HG02610 (cell line): ENCODE results near the gene KRTAP5-7.
"Not testable (repeated sequence)": the region's sequence is repeated elsewhere in the genome, so short reads cannot be mapped to it uniquely, and the experiment has no call there.

Source experiments
- ATAC-seq: cut with Tn5 transposase; IDR thresholded peaks from one replicate; pipeline ENCODE4 v1.9.1; 2021; ENCODE audit warnings: mild to moderate bottlenecking, moderate library complexity; ENCODE audit not compliant: unreplicated experiment

The KRTAP5-7 gene

GRCh38 chr11:71526796-71527575 is at the start of gene KRTAP5-7:
TSS of gene KRTAP5-7 (plus strand) at chr11:71527267. CDS start at chr11:71527301, 34 bp downstream.
- ATAC-seq, result not testable (repeated sequence)

GRCh38 chr11:71477641-71478527 is 49.2 kb upstream of the KRTAP5-7 start:
- ATAC-seq, result no peak

GRCh38 chr11:71478528-71478840 is 48.6 kb upstream of the KRTAP5-7 start:
- ATAC-seq, result no peak

GRCh38 chr11:71481101-71481960 is 45.7 kb upstream of the KRTAP5-7 start:
- no peak for ATAC-seq

GRCh38 chr11:71482216-71482615 is 44.9 kb upstream of the KRTAP5-7 start:
- no peak for ATAC-seq

- no peak for ATAC-seq
These were observed 44.2 kb upstream of the KRTAP5-7 start for GRCh38 chr11:71482746-71483364.

- ATAC-seq, result no peak
These were observed 43.4 kb upstream of the KRTAP5-7 start for GRCh38 chr11:71483692-71484091.

- ATAC-seq, result no peak
These were observed 42.6 kb upstream of the KRTAP5-7 start for GRCh38 chr11:71484248-71485062.

GRCh38 chr11:71485063-71485399 is 42.0 kb upstream of the KRTAP5-7 start:
- ATAC-seq, result no peak

GRCh38 chr11:71485466-71485865 is 41.6 kb upstream of the KRTAP5-7 start:
- ATAC-seq, result no peak

- ATAC-seq, result no peak
These were observed 40.7 kb upstream of the KRTAP5-7 start for GRCh38 chr11:71486320-71486719.

- ATAC-seq, result no peak
These were observed 38.3 kb upstream of the KRTAP5-7 start for GRCh38 chr11:71488681-71489270.

- peak; percentile 73 for ATAC-seq
These were observed 37.6 kb upstream of the KRTAP5-7 start for GRCh38 chr11:71489311-71490043.

- ATAC-seq, result no peak
These were observed 36.9 kb upstream of the KRTAP5-7 start for GRCh38 chr11:71490044-71490730.

GRCh38 chr11:71490731-71491390 is 36.2 kb upstream of the KRTAP5-7 start:
- no peak for ATAC-seq

GRCh38 chr11:71491531-71491930 is 35.5 kb upstream of the KRTAP5-7 start:
- no peak for ATAC-seq

GRCh38 chr11:71491940-71492339 is 35.1 kb upstream of the KRTAP5-7 start:
- no peak for ATAC-seq
